Endometrial microvascular endothelial cells (primary cell): Measurements from ENCODE around the gene LRMDA. TPM values are rescaled to one million over a fixed set of nuclear protein-coding genes. Genes with fewer than 3 reads are reported as not detected.

Experiments
- in situ Hi-C: cut with HindIII; loops from 2 replicates; pipeline ENCODE4 v1.10.0; 2017; ENCODE audit warnings: low sequenced_read_pairs, low pct_unique_long_range_greater_than_20kb; ENCODE audit errors: inconsistent ontology term
- total RNA-seq: library from RNA; depleted of rRNA; stranded (reverse); fragments of >200 nt; gene quantifications from one replicate; pipeline ENCODE4 v1.2.3, GENCODE V29; 2015; ENCODE audit errors: inconsistent ontology term

The LRMDA gene
- total RNA-seq, 1 donor from 2014 or later: 1.2 TPM

GRCh38 chr10:75438275-75438674 is 6.9 kb downstream of the LRMDA start:
- in situ Hi-C loops: no loop called here

- in situ Hi-C loops: no loop called here
These were observed 8.4 kb downstream of the LRMDA start for GRCh38 chr10:75439811-75440210.

GRCh38 chr10:75440271-75440793 is 8.9 kb downstream of the LRMDA start:
- in situ Hi-C loops: no loop called here

GRCh38 chr10:75441196-75441595 is 9.8 kb downstream of the LRMDA start:
- in situ Hi-C loops: no loop called here

- in situ Hi-C loops: no loop called here
These were observed 10.3 kb downstream of the LRMDA start for GRCh38 chr10:75441682-75442081.

- in situ Hi-C loops: no loop called here
These were observed 11.9 kb downstream of the LRMDA start for GRCh38 chr10:75443362-75443761.

GRCh38 chr10:75444781-75445386 is 13.5 kb downstream of the LRMDA start:
- in situ Hi-C loops: no loop called here

GRCh38 chr10:75446508-75446907 is 15.1 kb downstream of the LRMDA start:
- in situ Hi-C loops: no loop called here

- in situ Hi-C loops: no loop called here
These were observed 16.7 kb downstream of the LRMDA start for GRCh38 chr10:75448166-75448565.

GRCh38 chr10:75449382-75450074 is 18.1 kb downstream of the LRMDA start:
- in situ Hi-C loops: no loop called here

GRCh38 chr10:75450075-75450445 is 18.6 kb downstream of the LRMDA start:
- in situ Hi-C loops: no loop called here

GRCh38 chr10:75450644-75451640 is 19.5 kb downstream of the LRMDA start:
- in situ Hi-C loops: no loop called here

GRCh38 chr10:75451831-75452230 is 20.4 kb downstream of the LRMDA start:
- in situ Hi-C loops: no loop called here

- in situ Hi-C loops: no loop called here
These were observed 21.6 kb downstream of the LRMDA start for GRCh38 chr10:75452997-75453396.

- in situ Hi-C loops: no loop called here
These were observed 24.7 kb downstream of the LRMDA start for GRCh38 chr10:75456122-75456521.

GRCh38 chr10:75460059-75460458 is 28.6 kb downstream of the LRMDA start:
- in situ Hi-C loops: no loop called here

GRCh38 chr10:75461672-75462649 is 30.5 kb downstream of the LRMDA start:
- in situ Hi-C loops: no loop called here

GRCh38 chr10:75462865-75463264 is 31.4 kb downstream of the LRMDA start:
- in situ Hi-C loops: no loop called here
